HEK293T (cell line): ENCODE results near the gene MCOLN3.

Source experiments
- BHLHE40 ChIP-seq: fragments of 450-650 bp; IDR thresholded peaks from 2 replicates; pipeline ENCODE4 v1.6.1; 2016; ENCODE audit warnings: mild to moderate bottlenecking, moderate library complexity, borderline replicate concordance
- HDGF ChIP-seq: fragments of 450-650 bp; IDR thresholded peaks from 2 replicates; pipeline ENCODE4 v1.6.1; 2017; ENCODE audit warnings: antibody characterized with exemption, borderline replicate concordance
- TARDBP ChIP-seq: fragments of 450-650 bp; IDR thresholded peaks from 2 replicates; pipeline ENCODE4 v1.6.1; 2016

GRCh38 chr1:84988588-84988987 lies 59.7 kb downstream of the MCOLN3 start:
- TF ChIP-seq BHLHE40, result no peak
- TF ChIP-seq TARDBP, result no peak
- no peak for TF ChIP-seq HDGF
